Uterus (tissue), 4 donors: ENCODE data around the gene TNNC2. TPM values are rescaled to one million over a fixed set of nuclear protein-coding genes. Genes with fewer than 3 reads are reported as not detected.
"Not testable (repeated sequence)": the region's sequence is repeated elsewhere in the genome, so short reads cannot be mapped to it uniquely, and the experiment has no call there.

ENCODE experiments used
- DNase-seq, 2 donors: peaks; one replicate each; pipeline ENCODE4 v3.0.0-alpha.2; 2019 to 2020
- H3K27ac ChIP-seq, 2 donors: fragments of 200-600 bp; sonication (generic); 1 replicate in 1 of 2; 2 replicates in 1 of 2; pipeline ENCODE4 v1.5.1; 2016 to 2018
- H3K27me3 ChIP-seq, 2 donors: fragments of 200-600 bp; sonication (generic); one replicate each; pipeline ENCODE4 v1.5.1; 2018 to 2019; ENCODE audit warnings: control low read depth in 1 of 2
- H3K36me3 ChIP-seq, 2 donors: fragments of 200-600 bp; sonication (generic); one replicate each; pipeline ENCODE4 v1.5.1; 2019; ENCODE audit warnings: control low read depth in 1 of 2
- H3K4me1 ChIP-seq, 2 donors: fragments of 200-600 bp; sonication (generic); one replicate each; pipeline ENCODE4 v1.5.1; 2018 to 2019; ENCODE audit warnings: control low read depth in 1 of 2
- H3K4me3 ChIP-seq, 2 donors: fragments of 200-600 bp; sonication (generic); 1 replicate in 1 of 2; 2 replicates in 1 of 2; pipeline ENCODE4 v1.5.1; 2018 to 2019; ENCODE audit warnings: mild to moderate bottlenecking in 1 of 2
- H3K9me3 ChIP-seq, 2 donors: fragments of 200-600 bp; sonication (generic); one replicate each; pipeline ENCODE4 v1.5.1; 2019; ENCODE audit warnings: control low read depth in 1 of 2
- POLR2A ChIP-seq, 2 donors: fragments of 450-650 bp; IDR thresholded peaks; one replicate each; pipeline ENCODE4 v1.6.1; 2016; ENCODE audit warnings: antibody characterized with exemption in 2 of 2, mild to moderate bottlenecking in 1 of 2, moderate library complexity in 1 of 2
- intact Hi-C: fragments of 100-400 bp; cut with DNase I; formaldehyde crosslinking; loops from one replicate; pipeline ENCODE4 v1.15.1; 2023; ENCODE audit warnings: low total_unique reads
- total RNA-seq, 4 donors: library from RNA; depleted of rRNA in 3 of 4; stranded (reverse); fragments of >200 nt in 3 of 4; gene quantifications; one replicate each; pipeline versions ENCODE4 v1.1.0 to v1.2.4, GENCODE V29; 2014 to 2023
- TF ChIP-seq, protein P1 (sequence below), 4 experiments: fragments of 200-600 bp in 2 of 4; fragments of 450-650 bp in 2 of 4; sonication (generic) in 2 of 4; IDR thresholded peaks; one replicate each; pipeline ENCODE4 v1.5.1; 2016 to 2019; ENCODE audit warnings: antibody characterized with exemption in 4 of 4, mild to moderate bottlenecking in 2 of 4, moderate library complexity in 1 of 4
- donor health status: DM: yes; HTN: yes; CAD: no.

TNNC2 gene
- total RNA-seq: 1 to 10 TPM in 1 of 4 donors, under 1 TPM in 1, not detected in 2; 0.59 to 1.3 TPM

DNA sequence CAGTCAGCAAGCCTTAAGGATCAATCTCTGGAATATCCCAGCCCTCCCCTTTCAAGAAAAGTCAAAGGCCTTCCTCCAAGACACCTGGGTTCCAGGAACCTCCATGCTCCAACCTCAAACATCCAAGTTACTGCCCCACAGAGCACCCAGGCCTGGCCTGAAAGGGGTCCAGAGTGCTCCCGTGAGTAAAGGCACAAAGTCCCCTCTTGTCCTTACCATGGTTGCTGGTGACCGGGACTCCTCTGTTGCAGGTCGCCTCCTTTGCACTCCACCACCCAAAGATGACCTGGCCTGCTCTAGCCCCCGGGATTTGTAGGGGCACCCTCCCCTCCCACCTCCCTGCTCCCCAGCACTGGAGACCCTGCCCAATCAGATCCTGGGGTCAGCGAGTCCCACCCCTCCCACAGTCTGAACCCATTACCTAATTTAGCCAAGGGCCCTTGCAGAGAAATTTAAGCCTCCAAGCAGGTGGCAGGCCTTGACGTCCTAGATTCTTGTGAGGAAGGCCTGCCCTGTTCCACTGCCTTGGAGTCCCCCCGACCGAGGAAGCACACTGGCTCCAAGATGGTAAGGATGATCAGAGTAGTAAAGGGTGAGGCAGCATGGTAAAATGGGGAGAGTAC is at the start of gene TNNC2:
Gene TNNC2 (minus strand): TSS at position 283 of the 623 bp plus-strand sequence. CDS start 64 bp downstream, at position 219.
- H3K4me1 ChIP-seq: peaks cover 5 to 8% of the 10 kb centered on the region in 2 donors
- intact Hi-C loops: no loop called here

DNA sequence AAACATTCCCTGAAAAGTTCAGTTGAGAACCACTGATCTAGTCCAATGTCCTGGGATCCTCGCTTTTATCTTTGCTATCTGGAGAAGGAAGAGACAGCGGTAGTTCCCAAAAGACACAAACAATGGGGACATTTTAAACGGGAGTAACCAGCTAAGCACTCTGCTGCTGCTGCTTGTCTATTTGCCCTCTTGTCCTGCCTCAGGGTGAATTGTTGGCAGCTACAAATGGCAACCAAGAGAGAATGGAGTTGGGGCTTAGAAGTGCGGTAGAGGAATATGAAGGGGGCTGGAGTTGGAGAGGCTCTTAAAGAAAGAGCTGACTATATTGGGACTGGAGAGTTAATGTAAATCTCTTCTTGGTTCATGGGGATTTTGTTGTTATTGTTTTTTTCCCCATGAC is 47.5 kb upstream of the TNNC2 start:
- DNase-seq: no peak
- no peaks in the 10 kb centered on the region for H3K27me3 ChIP-seq
- H3K9me3 ChIP-seq: no peaks in the 10 kb centered on the region
- H3K27ac ChIP-seq: no peak overlapping the region
- intact Hi-C loops: no loop called here
- H3K36me3 ChIP-seq: no peaks in the 10 kb centered on the region
- TF ChIP-seq, protein P1, sequence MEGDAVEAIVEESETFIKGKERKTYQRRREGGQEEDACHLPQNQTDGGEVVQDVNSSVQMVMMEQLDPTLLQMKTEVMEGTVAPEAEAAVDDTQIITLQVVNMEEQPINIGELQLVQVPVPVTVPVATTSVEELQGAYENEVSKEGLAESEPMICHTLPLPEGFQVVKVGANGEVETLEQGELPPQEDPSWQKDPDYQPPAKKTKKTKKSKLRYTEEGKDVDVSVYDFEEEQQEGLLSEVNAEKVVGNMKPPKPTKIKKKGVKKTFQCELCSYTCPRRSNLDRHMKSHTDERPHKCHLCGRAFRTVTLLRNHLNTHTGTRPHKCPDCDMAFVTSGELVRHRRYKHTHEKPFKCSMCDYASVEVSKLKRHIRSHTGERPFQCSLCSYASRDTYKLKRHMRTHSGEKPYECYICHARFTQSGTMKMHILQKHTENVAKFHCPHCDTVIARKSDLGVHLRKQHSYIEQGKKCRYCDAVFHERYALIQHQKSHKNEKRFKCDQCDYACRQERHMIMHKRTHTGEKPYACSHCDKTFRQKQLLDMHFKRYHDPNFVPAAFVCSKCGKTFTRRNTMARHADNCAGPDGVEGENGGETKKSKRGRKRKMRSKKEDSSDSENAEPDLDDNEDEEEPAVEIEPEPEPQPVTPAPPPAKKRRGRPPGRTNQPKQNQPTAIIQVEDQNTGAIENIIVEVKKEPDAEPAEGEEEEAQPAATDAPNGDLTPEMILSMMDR (IDR thresholded peaks at IDR 0.05): no peak
- no peak for TF ChIP-seq POLR2A (IDR thresholded peaks at IDR 0.05)
- no peak overlapping the region for H3K4me3 ChIP-seq
- no peaks in the 10 kb centered on the region for H3K4me1 ChIP-seq

More for the DNA sequence above, at the start of gene TNNC2:
- H3K27me3 ChIP-seq: no peaks in the 10 kb centered on the region
- H3K4me3 ChIP-seq: no peak within 1 kb of the TSS
- no peaks in the 10 kb centered on the region for H3K9me3 ChIP-seq
- peak within 1 kb of the TSS; percentile 83 to 86 for H3K27ac ChIP-seq
- no peaks in the 10 kb centered on the region for H3K36me3 ChIP-seq
- TF ChIP-seq POLR2A (IDR thresholded peaks at IDR 0.05): no peak
- TF ChIP-seq, protein P1 (IDR thresholded peaks at IDR 0.05): no peak
- no peak for DNase-seq

DNA sequence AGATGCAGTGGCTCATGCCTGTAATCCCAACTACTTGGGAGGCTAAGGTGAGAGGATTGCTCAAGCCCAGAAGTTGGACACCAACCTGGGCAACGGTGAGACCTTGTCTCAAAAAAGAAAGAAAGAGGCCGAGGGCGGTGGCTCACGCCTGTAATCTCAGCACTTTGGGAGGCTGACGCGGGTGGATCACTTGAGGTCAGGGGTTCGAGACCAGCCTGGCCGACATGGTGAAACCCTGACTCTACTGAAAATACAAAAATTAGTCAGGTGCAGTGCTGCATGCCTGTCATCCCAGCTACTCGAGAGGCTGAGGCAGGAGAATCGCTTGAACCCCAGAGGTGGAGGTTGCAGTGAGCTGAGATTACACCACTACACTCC is 47.0 kb upstream of the TNNC2 start:
- H3K27ac ChIP-seq, DNase-seq, intact Hi-C loops, H3K4me1 ChIP-seq, H3K9me3 ChIP-seq, H3K4me3 ChIP-seq, H3K27me3 ChIP-seq, H3K36me3 ChIP-seq: not testable (repeated sequence)

DNA sequence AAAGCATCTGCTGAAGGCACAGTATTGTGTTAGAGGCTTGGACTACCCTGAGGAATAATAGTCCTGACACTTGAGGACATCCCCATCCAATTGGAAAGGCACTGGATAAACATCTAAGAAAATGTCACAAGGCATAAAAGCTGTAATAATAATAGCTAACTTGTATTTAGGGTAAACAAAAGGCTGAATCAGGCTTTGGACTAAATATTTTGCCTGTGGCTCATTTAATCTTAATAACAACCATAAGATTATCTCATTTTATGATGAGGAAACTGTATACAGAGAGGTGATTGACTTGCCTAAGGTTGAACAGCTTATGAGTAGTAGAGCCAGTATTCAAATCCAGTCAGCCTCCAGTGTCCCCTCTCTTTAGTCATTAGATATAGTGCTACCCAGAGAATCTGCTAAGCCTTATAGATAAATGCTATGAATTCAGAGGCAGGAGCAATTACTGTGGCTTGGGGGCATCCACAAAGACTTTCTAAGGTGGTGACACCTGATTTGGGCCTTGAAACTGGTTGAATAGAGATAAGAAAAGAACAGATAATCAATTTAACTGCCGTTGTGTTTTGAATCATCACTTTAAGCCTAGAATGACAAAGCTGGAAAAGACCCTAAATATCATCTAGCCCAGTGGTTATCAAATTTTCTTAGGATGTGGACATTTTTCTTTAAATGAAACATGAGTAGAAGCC is 46.4 kb upstream of the TNNC2 start:
- no peaks in the 10 kb centered on the region for H3K27me3 ChIP-seq
- H3K27ac ChIP-seq: no peak overlapping the region
- no peak for DNase-seq
- no peaks in the 10 kb centered on the region for H3K9me3 ChIP-seq
- no peaks in the 10 kb centered on the region for H3K36me3 ChIP-seq
- H3K4me1 ChIP-seq: no peaks in the 10 kb centered on the region
- no peak for TF ChIP-seq POLR2A (IDR thresholded peaks at IDR 0.05)
- TF ChIP-seq, protein P1 (IDR thresholded peaks at IDR 0.05): no peak
- intact Hi-C loops: no loop called here
- H3K4me3 ChIP-seq: no peak overlapping the region

DNA sequence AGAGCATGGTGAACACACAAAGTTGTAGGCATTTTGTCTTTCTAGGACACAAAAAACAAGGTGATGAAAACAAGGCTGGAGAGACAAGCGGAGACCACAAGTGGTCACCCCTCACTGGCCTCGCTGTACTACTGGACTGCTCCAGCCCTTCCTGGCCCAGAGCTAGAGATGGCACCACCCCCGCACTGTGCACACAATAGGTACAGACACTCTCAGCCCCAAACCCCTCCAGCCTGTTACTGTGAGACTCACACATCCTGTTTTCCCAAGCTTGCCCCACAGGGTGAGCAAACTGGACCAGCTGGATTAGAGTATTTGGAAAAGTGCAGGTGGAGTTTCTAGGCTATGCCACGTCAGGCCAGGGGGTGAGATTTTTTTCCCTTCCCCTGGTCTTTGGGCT is 45.5 kb upstream of the TNNC2 start:
- intact Hi-C loops: no loop called here
- H3K27me3 ChIP-seq: no peaks in the 10 kb centered on the region
- H3K36me3 ChIP-seq: no peaks in the 10 kb centered on the region
- no peaks in the 10 kb centered on the region for H3K9me3 ChIP-seq
- H3K4me1 ChIP-seq: no peaks in the 10 kb centered on the region
- H3K4me3 ChIP-seq: no peak overlapping the region
- no peak for DNase-seq
- no peak for TF ChIP-seq POLR2A (IDR thresholded peaks at IDR 0.05)
- TF ChIP-seq, protein P1 (IDR thresholded peaks at IDR 0.05): no peak
- no peak overlapping the region for H3K27ac ChIP-seq
